Neural cell (in vitro differentiated cells): ENCODE measurements around the gene HELZ. TPM values are rescaled to one million over a fixed set of nuclear protein-coding genes. Genes with fewer than 3 reads are reported as not detected.

Experiments used
- H2AFZ ChIP-seq: fragments of 200-600, 300-800 bp; sonication (generic), shearing (Covaris generic); 2 replicates; pipeline ENCODE4 v1.6.0; 2014; ENCODE audit warnings: low read depth, mild to moderate bottlenecking, antibody characterized with exemption, low read length, moderate library complexity
- H3F3A ChIP-seq: fragments of 200-600 bp; shearing (Covaris generic); 2 replicates; pipeline ENCODE4 v1.6.1; 2016; ENCODE audit warnings: mild to moderate bottlenecking, moderate library complexity, mixed read lengths, antibody characterized with exemption, low read length; ENCODE audit not compliant: insufficient read depth, poor library complexity, severe bottlenecking
- H3K27ac ChIP-seq: fragments of 200-600, 300-800 bp; sonication (generic), shearing (Covaris generic); 2 replicates; pipeline ENCODE4 v1.5.1; 2014; ENCODE audit warnings: mild to moderate bottlenecking, low read length, moderate library complexity
- H3K27me3 ChIP-seq: fragments of 300-800, 200-600 bp; sonication (generic), shearing (Covaris generic); 2 replicates; pipeline ENCODE4 v1.6.0; 2014; ENCODE audit warnings: mild to moderate bottlenecking, low read depth, low read length, moderate library complexity; ENCODE audit not compliant: insufficient read depth
- H3K36me3 ChIP-seq: fragments of 300-800, 200-600 bp; sonication (generic), shearing (Covaris generic); 2 replicates; pipeline ENCODE4 v1.5.1; 2014; ENCODE audit warnings: mild to moderate bottlenecking, antibody characterized with exemption, low read length, moderate library complexity; ENCODE audit not compliant: insufficient read depth
- H3K4me2 ChIP-seq: fragments of 300-800, 200-600 bp; sonication (generic), shearing (Covaris generic); 2 replicates; pipeline ENCODE4 v1.6.0; 2014; ENCODE audit warnings: mild to moderate bottlenecking, low read length
- H3K4me3 ChIP-seq: fragments of 300-800, 200-600 bp; sonication (generic), shearing (Covaris generic); 2 replicates; pipeline ENCODE4 v1.5.1; 2014; ENCODE audit warnings: mild to moderate bottlenecking, low read length, moderate library complexity
- H3K79me2 ChIP-seq: fragments of 200-600 bp; shearing (Covaris generic); replicated peaks from 2 replicates; pipeline ENCODE4 v1.6.0; 2014; ENCODE audit warnings: mild to moderate bottlenecking, low read length, moderate library complexity; ENCODE audit not compliant: insufficient read depth
- H3K9ac ChIP-seq: fragments of 300-800, 200-600 bp; sonication (generic), shearing (Covaris generic); 2 replicates; pipeline ENCODE4 v1.6.1; 2016; ENCODE audit warnings: mild to moderate bottlenecking, low read length, mixed read lengths
- H3K9me2 ChIP-seq: fragments of 200-600 bp; shearing (Covaris generic); 2 replicates; pipeline ENCODE4 v1.6.1; 2016; ENCODE audit warnings: mild to moderate bottlenecking, low read length, mixed read lengths; ENCODE audit not compliant: insufficient read depth
- H3K9me3 ChIP-seq: fragments of 200-600, 300-800 bp; sonication (generic), shearing (Covaris generic); 2 replicates; pipeline ENCODE4 v1.6.1; 2016; ENCODE audit warnings: mild to moderate bottlenecking, mixed run types, low read length, moderate library complexity, mixed read lengths
- H4K20me1 ChIP-seq: fragments of 200-600 bp; shearing (Covaris generic); 2 replicates; pipeline ENCODE4 v1.6.1; 2016; ENCODE audit warnings: mild to moderate bottlenecking, mixed run types; ENCODE audit not compliant: insufficient read depth
- EP300 ChIP-seq: fragments of 450-650 bp; conservative IDR thresholded peaks from 2 replicates; pipeline ENCODE4 v1.6.1; 2014; ENCODE audit warnings: antibody characterized with exemption, mild to moderate bottlenecking, moderate library complexity; ENCODE audit not compliant: poor library complexity, severe bottlenecking
- EZH2 ChIP-seq: fragments of 200-600, 300-800 bp; shearing (Covaris generic), sonication (generic); IDR thresholded peaks from 2 replicates; pipeline ENCODE4 v1.6.1; 2014; ENCODE audit warnings: antibody characterized with exemption, low read length, borderline replicate concordance, mild to moderate bottlenecking; ENCODE audit not compliant: insufficient read depth, poor library complexity, severe bottlenecking
- MXI1 ChIP-seq: fragments of 450-650 bp; conservative IDR thresholded peaks from 2 replicates; pipeline ENCODE4 v1.6.1; 2014; ENCODE audit warnings: antibody characterized with exemption, mild to moderate bottlenecking; ENCODE audit not compliant: poor library complexity, severe bottlenecking
- POLR2AphosphoS5 ChIP-seq: IDR thresholded peaks from 2 replicates; pipeline ENCODE4 v1.6.1; 2012
- RAD21 ChIP-seq: fragments of 450-650 bp; conservative IDR thresholded peaks from 2 replicates; pipeline ENCODE4 v1.6.1; 2014; ENCODE audit warnings: antibody characterized with exemption, mild to moderate bottlenecking, moderate library complexity
- SMC3 ChIP-seq: fragments of 450-650 bp; conservative IDR thresholded peaks from 2 replicates; pipeline ENCODE4 v1.6.1; 2014; ENCODE audit warnings: antibody characterized with exemption, mild to moderate bottlenecking, moderate library complexity; ENCODE audit not compliant: poor library complexity
- TAF1 ChIP-seq: IDR thresholded peaks from 2 replicates; pipeline ENCODE4 v1.6.1; 2012; ENCODE audit warnings: low read depth
- polyA plus RNA-seq: library from polyadenylated mRNA; depleted of rRNA; stranded (reverse); fragments of >200 nt; gene quantifications from 2 replicates; pipeline ENCODE4 v1.2.3, GENCODE V29; 2014
- TF ChIP-seq, protein P1 (sequence below): fragments of 450-650 bp; IDR thresholded peaks from 2 replicates; pipeline ENCODE4 v1.5.1; 2014; ENCODE audit warnings: antibody characterized with exemption, mild to moderate bottlenecking, moderate library complexity; ENCODE audit not compliant: poor library complexity, severe bottlenecking
- TF ChIP-seq, protein P2 (sequence below): IDR thresholded peaks from 2 replicates; pipeline ENCODE4 v1.6.1; 2012; ENCODE audit warnings: borderline replicate concordance

Gene HELZ
- polyA plus RNA-seq, 1 donor from 2014 or later, result 11.7 TPM

DNA sequence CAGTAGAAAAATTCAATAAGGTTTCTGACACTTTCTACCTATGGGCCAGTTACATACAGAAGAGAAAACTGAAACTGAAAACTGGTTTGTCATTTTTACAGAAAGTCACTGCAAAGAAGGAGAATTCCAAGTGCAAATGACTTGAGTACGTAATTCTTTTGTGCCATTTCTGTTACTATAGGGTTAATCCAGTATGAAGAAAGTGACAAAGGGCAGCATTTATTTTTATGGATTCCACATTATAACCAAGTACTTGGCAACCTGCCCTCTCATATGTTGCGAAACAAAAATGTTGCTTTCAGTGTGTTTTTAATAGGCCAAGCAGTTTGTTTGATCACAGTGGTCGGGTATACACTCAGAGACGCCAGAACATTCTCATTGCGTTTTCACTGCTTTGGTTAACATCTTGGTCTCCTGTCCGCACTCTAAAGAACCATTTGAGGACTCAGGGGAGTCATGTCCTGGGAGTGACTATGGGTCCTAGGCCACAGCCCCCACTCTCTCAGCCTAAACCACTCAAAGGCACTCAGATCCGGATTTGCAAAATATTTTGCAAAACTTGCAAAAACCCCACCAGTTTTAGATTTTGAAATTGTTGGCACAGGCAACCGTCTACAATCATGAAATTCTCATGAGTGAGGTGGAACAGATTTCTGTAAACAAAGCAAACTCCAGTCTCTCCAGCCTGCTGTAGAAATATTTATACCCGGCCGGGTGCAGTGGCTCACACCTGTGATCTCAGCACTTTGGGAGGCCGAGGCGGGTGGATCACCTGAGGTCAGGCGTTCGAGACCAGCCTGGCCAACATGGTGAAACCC, 15.4 kb upstream of the HELZ start:
- Histone ChIP-seq H3K9ac (no peak overlapping the region), H3K27ac (no peak overlapping the region), H4K20me1 (no peaks in the 10 kb centered on the region), H3K4me3 (no peak overlapping the region), H3K36me3 (no peaks in the 10 kb centered on the region), H3K79me2 (no peaks in the 10 kb centered on the region), H3F3A (no peaks in the 10 kb centered on the region), H3K27me3 (no peaks in the 10 kb centered on the region), H3K9me2 (no peaks in the 10 kb centered on the region), H3K9me3 (peaks cover 3% of the 10 kb centered on the region), H2AFZ (no peak overlapping the region), H3K4me2 (no peak overlapping the region)
- TF ChIP-seq POLR2AphosphoS5 (no peak), MXI1 (no peak), TAF1 (no peak), EZH2 (no peak), SMC3 (no peak), RAD21 (no peak), EP300 (no peak)
- TF ChIP-seq, protein P1, sequence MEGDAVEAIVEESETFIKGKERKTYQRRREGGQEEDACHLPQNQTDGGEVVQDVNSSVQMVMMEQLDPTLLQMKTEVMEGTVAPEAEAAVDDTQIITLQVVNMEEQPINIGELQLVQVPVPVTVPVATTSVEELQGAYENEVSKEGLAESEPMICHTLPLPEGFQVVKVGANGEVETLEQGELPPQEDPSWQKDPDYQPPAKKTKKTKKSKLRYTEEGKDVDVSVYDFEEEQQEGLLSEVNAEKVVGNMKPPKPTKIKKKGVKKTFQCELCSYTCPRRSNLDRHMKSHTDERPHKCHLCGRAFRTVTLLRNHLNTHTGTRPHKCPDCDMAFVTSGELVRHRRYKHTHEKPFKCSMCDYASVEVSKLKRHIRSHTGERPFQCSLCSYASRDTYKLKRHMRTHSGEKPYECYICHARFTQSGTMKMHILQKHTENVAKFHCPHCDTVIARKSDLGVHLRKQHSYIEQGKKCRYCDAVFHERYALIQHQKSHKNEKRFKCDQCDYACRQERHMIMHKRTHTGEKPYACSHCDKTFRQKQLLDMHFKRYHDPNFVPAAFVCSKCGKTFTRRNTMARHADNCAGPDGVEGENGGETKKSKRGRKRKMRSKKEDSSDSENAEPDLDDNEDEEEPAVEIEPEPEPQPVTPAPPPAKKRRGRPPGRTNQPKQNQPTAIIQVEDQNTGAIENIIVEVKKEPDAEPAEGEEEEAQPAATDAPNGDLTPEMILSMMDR, result no peak
- TF ChIP-seq, protein P2, sequence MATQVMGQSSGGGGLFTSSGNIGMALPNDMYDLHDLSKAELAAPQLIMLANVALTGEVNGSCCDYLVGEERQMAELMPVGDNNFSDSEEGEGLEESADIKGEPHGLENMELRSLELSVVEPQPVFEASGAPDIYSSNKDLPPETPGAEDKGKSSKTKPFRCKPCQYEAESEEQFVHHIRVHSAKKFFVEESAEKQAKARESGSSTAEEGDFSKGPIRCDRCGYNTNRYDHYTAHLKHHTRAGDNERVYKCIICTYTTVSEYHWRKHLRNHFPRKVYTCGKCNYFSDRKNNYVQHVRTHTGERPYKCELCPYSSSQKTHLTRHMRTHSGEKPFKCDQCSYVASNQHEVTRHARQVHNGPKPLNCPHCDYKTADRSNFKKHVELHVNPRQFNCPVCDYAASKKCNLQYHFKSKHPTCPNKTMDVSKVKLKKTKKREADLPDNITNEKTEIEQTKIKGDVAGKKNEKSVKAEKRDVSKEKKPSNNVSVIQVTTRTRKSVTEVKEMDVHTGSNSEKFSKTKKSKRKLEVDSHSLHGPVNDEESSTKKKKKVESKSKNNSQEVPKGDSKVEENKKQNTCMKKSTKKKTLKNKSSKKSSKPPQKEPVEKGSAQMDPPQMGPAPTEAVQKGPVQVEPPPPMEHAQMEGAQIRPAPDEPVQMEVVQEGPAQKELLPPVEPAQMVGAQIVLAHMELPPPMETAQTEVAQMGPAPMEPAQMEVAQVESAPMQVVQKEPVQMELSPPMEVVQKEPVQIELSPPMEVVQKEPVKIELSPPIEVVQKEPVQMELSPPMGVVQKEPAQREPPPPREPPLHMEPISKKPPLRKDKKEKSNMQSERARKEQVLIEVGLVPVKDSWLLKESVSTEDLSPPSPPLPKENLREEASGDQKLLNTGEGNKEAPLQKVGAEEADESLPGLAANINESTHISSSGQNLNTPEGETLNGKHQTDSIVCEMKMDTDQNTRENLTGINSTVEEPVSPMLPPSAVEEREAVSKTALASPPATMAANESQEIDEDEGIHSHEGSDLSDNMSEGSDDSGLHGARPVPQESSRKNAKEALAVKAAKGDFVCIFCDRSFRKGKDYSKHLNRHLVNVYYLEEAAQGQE, result no peak

GRCh38 chr17:67258821-67259468, 13.9 kb upstream of the HELZ start:
- Histone ChIP-seq H4K20me1 (no peaks in the 10 kb centered on the region), H3K9me3 (peaks cover 3% of the 10 kb centered on the region), H2AFZ (no peak overlapping the region), H3K27me3 (no peaks in the 10 kb centered on the region), H3K36me3 (no peaks in the 10 kb centered on the region), H3K79me2 (no peaks in the 10 kb centered on the region), H3K4me3 (no peak overlapping the region), H3K9ac (no peak overlapping the region), H3K27ac (no peak overlapping the region), H3F3A (no peaks in the 10 kb centered on the region), H3K9me2 (no peaks in the 10 kb centered on the region), H3K4me2 (no peak overlapping the region)
- no peak for TF ChIP-seq POLR2AphosphoS5
- TF ChIP-seq, protein P2, result no peak
- no peak for TF ChIP-seq MXI1
